Measurements from ENCODE around the gene DCP2. TPM values are rescaled to one million over a fixed set of nuclear protein-coding genes. Genes with fewer than 3 reads are reported as not detected.

DCP2 gene
- total and polyA plus RNA-seq, 10 of the 15 experiments (the other 5 are each of a cell fraction or from before 2014, with no cell fraction given): 23.4 to 81.6 (median 47.4) TPM

DNA sequence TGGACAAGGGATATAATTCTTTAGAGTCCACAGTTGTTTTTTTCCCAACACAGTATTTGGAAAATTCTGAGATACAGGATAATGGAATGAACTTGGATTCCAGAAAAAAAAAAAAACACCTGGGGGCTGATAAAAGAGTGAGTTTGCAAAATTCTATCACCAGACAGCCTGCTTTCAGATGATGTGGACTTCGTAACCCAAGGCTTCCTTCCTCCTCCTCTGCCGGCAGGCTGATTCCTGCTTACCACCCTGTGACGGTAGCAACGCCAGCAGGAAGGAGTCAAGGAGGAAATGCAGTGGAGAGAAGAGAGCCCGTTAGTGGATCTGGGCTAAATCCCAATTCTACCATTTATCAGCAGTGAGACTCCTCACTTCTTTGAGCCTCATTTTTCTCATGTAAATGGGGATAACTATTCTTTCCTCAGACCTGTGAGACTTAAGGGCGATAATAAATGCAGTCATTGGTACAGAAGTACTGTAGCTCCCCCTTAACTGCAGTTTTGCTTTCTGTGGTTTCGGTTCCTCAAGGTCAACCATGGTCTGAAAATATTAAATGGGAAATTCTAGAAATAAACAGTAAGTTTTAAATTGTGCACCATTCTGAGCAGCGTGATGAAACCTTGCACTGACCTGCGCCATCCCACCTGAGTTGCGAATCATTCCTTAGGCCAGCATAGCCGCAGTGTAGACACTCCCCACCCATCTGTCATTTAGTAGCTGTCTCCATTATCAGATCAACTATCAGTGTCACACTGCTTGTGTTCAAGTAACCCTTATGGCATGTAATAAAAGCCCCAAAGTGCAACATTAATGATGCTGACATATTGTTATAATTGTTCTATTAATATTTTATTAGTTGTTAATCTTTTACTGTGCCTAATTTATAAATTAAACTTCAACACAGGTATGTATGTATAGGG, 71.4 kb downstream of the DCP2 start:
- ChIA-PET RAD21 (ENCODE audit: unreplicated experiment) (interaction anchor here (0.7 kb wide), 1 partner anchor 26 kb away, joined by 3 read pairs; no protein-coding TSS in a partner anchor), CTCF (interaction anchor here (1.0 to 1.2 kb wide), 3 partner anchors 25 to 68 kb away, joined by 3 read pairs; no protein-coding TSS in a partner anchor), SMC1A (ENCODE audit: uncharacterized antibody, unreplicated experiment) (interaction anchor here (0.6 to 2.2 kb wide), 6 partner anchors 24 to 53 kb away, joined by 3 to 5 read pairs (median 4); no protein-coding TSS in a partner anchor), POLR2A (no interaction called here)
- in situ Hi-C loops (cut with MboI): no loop called here
- H3K36me3 ChIP-seq (ENCODE audit: control insufficient read depth in 2 of 2, insufficient read depth in 2 of 2, low read length in 1 of 2): no peaks in the 10 kb centered on the region
- FAIRE-seq (peak; percentile 74), DNase-seq (ENCODE audit: low read depth, low spot score) (peak; percentile 45), ATAC-seq (peak; percentile 90)
- intact Hi-C loops (cut with micrococcal nuclease; ENCODE audit: unreplicated experiment): loop anchor here (5.0 to 10.0 kb wide), 3 partner anchors 284 to 559 kb away; no protein-coding TSS in a partner anchor
- no TSS peak for BruUV-seq (replicated peaks)
- peak overlapping the region; percentile 65 for H3K4me2 ChIP-seq (ENCODE audit: control insufficient read depth, insufficient read depth)
- no peaks in the 10 kb centered on the region for H3K27me3 ChIP-seq (replicated peaks in 1 of 2; ENCODE audit: control insufficient read depth in 2 of 2, insufficient read depth in 2 of 2, low read length in 1 of 2)
- no peak overlapping the region for H3K27ac ChIP-seq (ENCODE audit: control insufficient read depth, insufficient read depth)
- 14% methylated on average over 11 of the region's 11 CpGs for WGBS (ENCODE audit: insufficient coverage, insufficient replicate concordance, low lambda C conversion rate, missing lambda C conversion rate)
- peaks cover 11% of the 10 kb centered on the region for H3K4me1 ChIP-seq (ENCODE audit: control insufficient read depth, insufficient read depth, low read length)
- H2AFZ ChIP-seq (ENCODE audit: control insufficient read depth, low read depth, low read length): peak overlapping the region; percentile 82
- peak overlapping the region; percentile 69 for H3K4me3 ChIP-seq
- no peaks in the 10 kb centered on the region for H4K20me1 ChIP-seq (ENCODE audit: control insufficient read depth, insufficient read depth)
- no peaks in the 10 kb centered on the region for H3K79me2 ChIP-seq (ENCODE audit: control insufficient read depth, insufficient read depth, low read length)
- no peak overlapping the region for H3K9ac ChIP-seq (ENCODE audit: control insufficient read depth, insufficient read depth, low read length)
- H3K9me3 ChIP-seq (replicated peaks; ENCODE audit: control insufficient read depth, insufficient read depth, low read length): no peaks in the 10 kb centered on the region
- TF ChIP-seq IRF4 (IDR thresholded peaks at IDR 0.05; ENCODE audit: low read depth, low read length): 0 out of 2 replicates have a peak, but pooled peaks have one; percentile 21
- TF ChIP-seq ETV6 (conservative IDR thresholded peaks at IDR 0.05 in 1 of 2, IDR thresholded peaks at IDR 0.05 in 1 of 2; ENCODE audit: borderline replicate concordance in 1 of 2, low read depth in 1 of 2): no peak
- TF ChIP-seq RELB (IDR thresholded peaks at IDR 0.05; ENCODE audit: low read depth): peak; percentile 19; the same call in 1 of the 2 replicates
- TF ChIP-seq RUNX3 (IDR thresholded peaks at IDR 0.05; ENCODE audit: low read length): peak; percentile 70
- TF ChIP-seq IRF5 (IDR thresholded peaks at IDR 0.05; ENCODE audit: borderline replicate concordance): no peak
- TF ChIP-seq DPF2 (IDR thresholded peaks at IDR 0.05): 0 out of 2 replicates have a peak, but pooled peaks have one; percentile 38
- TF ChIP-seq ZNF24 (IDR thresholded peaks at IDR 0.05): peak; percentile 72
- TF ChIP-seq KDM1A (IDR thresholded peaks at IDR 0.05; ENCODE audit: borderline replicate concordance): no peak
- TF ChIP-seq CTCF (IDR thresholded peaks at IDR 0.05 in 2 of 3, conservative IDR thresholded peaks at IDR 0.05 in 1 of 3; ENCODE audit: control insufficient read depth in 2 of 3, extremely low read depth in 1 of 3, insufficient read depth in 1 of 3, low read depth in 3 of 3, low read length in 3 of 3): peak in 1 of 3 experiments; percentile 5; a peak in 1 of 6 replicates
- TF ChIP-seq ZSCAN29 (IDR thresholded peaks at IDR 0.05): peak; percentile 47; the same call in 1 of the 2 replicates
- peak; percentile 65 for TF ChIP-seq SPI1 (IDR thresholded peaks at IDR 0.05; ENCODE audit: borderline replicate concordance, insufficient read depth, low read depth, low read length)
- peak in 1 of 2 experiments; percentile 19; a peak in 2 of 4 replicates for TF ChIP-seq IKZF2 (IDR thresholded peaks at IDR 0.05)
- peak; percentile 33; the same call in 1 of the 2 replicates for TF ChIP-seq GATAD2B (conservative IDR thresholded peaks at IDR 0.05; ENCODE audit: low read depth)
- peak; percentile 49 for TF ChIP-seq IKZF1 (conservative IDR thresholded peaks at IDR 0.05)
- TF ChIP-seq PKNOX1 (IDR thresholded peaks at IDR 0.05): no peak
- TF ChIP-seq PAX8 (IDR thresholded peaks at IDR 0.05): no peak
